IPS-11a (cell line): ENCODE data around the gene CDC42BPA.
"Not testable (repeated sequence)": the region's sequence is repeated elsewhere in the genome, so short reads cannot be mapped to it uniquely, and the experiment has no call there.

Source experiments
- H3K4me3 ChIP-seq: one replicate; pipeline ENCODE4 v1.5.1; 2013; ENCODE audit warnings: low read depth, low read length, control low read depth

The CDC42BPA gene

GRCh38 chr1:226967665-226968064, 350.6 kb downstream of the CDC42BPA start:
- H3K4me3 ChIP-seq, result no peak overlapping the region

GRCh38 chr1:226966683-226967082, 351.6 kb downstream of the CDC42BPA start:
- H3K4me3 ChIP-seq, result no peak overlapping the region

- H3K4me3 ChIP-seq, result no peak overlapping the region
These were observed 352.5 kb downstream of the CDC42BPA start for GRCh38 chr1:226965581-226966440.

GRCh38 chr1:226964611-226965486, 353.4 kb downstream of the CDC42BPA start:
- H3K4me3 ChIP-seq, result no peak overlapping the region

- H3K4me3 ChIP-seq, result no peak overlapping the region
These were observed 354.2 kb downstream of the CDC42BPA start for GRCh38 chr1:226964068-226964425.

GRCh38 chr1:226962421-226963391, 355.6 kb downstream of the CDC42BPA start:
- H3K4me3 ChIP-seq, result no peak overlapping the region

GRCh38 chr1:226960944-226961765, 357.1 kb downstream of the CDC42BPA start:
- no peak overlapping the region for H3K4me3 ChIP-seq

- no peak overlapping the region for H3K4me3 ChIP-seq
These were observed 358.0 kb downstream of the CDC42BPA start for GRCh38 chr1:226960256-226960655.

GRCh38 chr1:226958300-226958699, 360.0 kb downstream of the CDC42BPA start:
- no peak overlapping the region for H3K4me3 ChIP-seq

GRCh38 chr1:226957714-226958113, 360.6 kb downstream of the CDC42BPA start:
- no peak overlapping the region for H3K4me3 ChIP-seq

GRCh38 chr1:226956942-226957713, 361.2 kb downstream of the CDC42BPA start:
- H3K4me3 ChIP-seq, result no peak overlapping the region

GRCh38 chr1:226955857-226956256, 362.4 kb downstream of the CDC42BPA start:
- not testable (repeated sequence) for H3K4me3 ChIP-seq

GRCh38 chr1:226954777-226955176, 363.5 kb downstream of the CDC42BPA start:
- no peak overlapping the region for H3K4me3 ChIP-seq

GRCh38 chr1:226954337-226954736, 364.0 kb downstream of the CDC42BPA start:
- no peak overlapping the region for H3K4me3 ChIP-seq

GRCh38 chr1:226953175-226953800, 365.0 kb downstream of the CDC42BPA start:
- H3K4me3 ChIP-seq, result no peak overlapping the region

- H3K4me3 ChIP-seq, result no peak overlapping the region
These were observed 366.2 kb downstream of the CDC42BPA start for GRCh38 chr1:226952118-226952441.

GRCh38 chr1:226951286-226952117, 366.8 kb downstream of the CDC42BPA start:
- no peak overlapping the region for H3K4me3 ChIP-seq

- no peak overlapping the region for H3K4me3 ChIP-seq
These were observed 367.4 kb downstream of the CDC42BPA start for GRCh38 chr1:226950871-226951270.
